Activated CD8-positive, alpha-beta memory T cell treated with anti-CD3 and anti-CD28 coated beads for 4 hours (primary cell): ENCODE results near the gene HOXC11.

Experiments used
- DNase-seq, 2 donors: peaks; one replicate each; pipeline ENCODE4 v3.0.0-alpha.2; 2020; ENCODE audit warnings: low read depth in 2 of 2

Gene HOXC11

GRCh38 chr12:54009171-54010052 is 36.5 kb downstream of the HOXC11 start:
- DNase-seq = no peak

GRCh38 chr12:54010053-54010971 is 37.4 kb downstream of the HOXC11 start:
- DNase-seq = no peak

GRCh38 chr12:54010972-54011664 is 38.2 kb downstream of the HOXC11 start:
- no peak for DNase-seq

- no peak for DNase-seq
Measured at GRCh38 chr12:54011665-54012532, 39.0 kb downstream of the HOXC11 start.

GRCh38 chr12:54012631-54013409 is 39.9 kb downstream of the HOXC11 start:
- no peak for DNase-seq

GRCh38 chr12:54014377-54015017 is 41.6 kb downstream of the HOXC11 start:
- no peak for DNase-seq

GRCh38 chr12:54015018-54015931 is 42.3 kb downstream of the HOXC11 start:
- DNase-seq = no peak

GRCh38 chr12:54016051-54016450 is 43.1 kb downstream of the HOXC11 start:
- DNase-seq = no peak

- no peak for DNase-seq
Measured at GRCh38 chr12:54016478-54016964, 43.6 kb downstream of the HOXC11 start.

GRCh38 chr12:54017027-54017788 is 44.3 kb downstream of the HOXC11 start:
- no peak for DNase-seq

- peak; percentile 48 to 60 for DNase-seq
Measured at GRCh38 chr12:54017878-54018467, 45.0 kb downstream of the HOXC11 start.

GRCh38 chr12:54018468-54018984 is 45.6 kb downstream of the HOXC11 start:
- no peak for DNase-seq

GRCh38 chr12:54019091-54019811 is 46.3 kb downstream of the HOXC11 start:
- DNase-seq = no peak

GRCh38 chr12:54019924-54020590 is 47.1 kb downstream of the HOXC11 start:
- DNase-seq = no peak

GRCh38 chr12:54020591-54021405 is 47.9 kb downstream of the HOXC11 start:
- DNase-seq = no peak
